Stomach (tissue), 4 donors: ENCODE measurements around the gene TEX48.

Source experiments
- CTCF ChIP-seq, 7 experiments: fragments of 450-650 bp in 4 of 7; fragments of 200-600 bp in 3 of 7; sonication (generic) in 3 of 7; IDR thresholded peaks; one replicate each; pipeline ENCODE4 v1.5.1; 2016 to 2019; ENCODE audit warnings: antibody characterized with exemption in 7 of 7, control low read depth in 2 of 7, mild to moderate bottlenecking in 1 of 7
- EP300 ChIP-seq: sonication (generic); formaldehyde crosslinking; IDR thresholded peaks from one replicate; pipeline ENCODE4 v1.6.1; 2017; ENCODE audit warnings: antibody characterized with exemption
- POLR2A ChIP-seq, 4 donors: fragments of 450-650 bp; IDR thresholded peaks; one replicate each; pipeline ENCODE4 v1.6.1; 2016; ENCODE audit warnings: antibody characterized with exemption in 4 of 4, control low read depth in 2 of 4, mild to moderate bottlenecking in 1 of 4, moderate library complexity in 1 of 4
- POLR2AphosphoS5 ChIP-seq, 3 donors: sonication (generic); formaldehyde crosslinking; IDR thresholded peaks; one replicate each; pipeline ENCODE4 v1.6.1; 2016; ENCODE audit warnings: antibody characterized with exemption in 3 of 3

GRCh38 chr9:114691046-114691955 lies 9.3 kb upstream of the TEX48 start:
- no peak for TF ChIP-seq CTCF (IDR thresholded peaks at IDR 0.05)
- TF ChIP-seq POLR2A (IDR thresholded peaks at IDR 0.05): no peak
- TF ChIP-seq POLR2AphosphoS5 (IDR thresholded peaks at IDR 0.05): no peak
- TF ChIP-seq EP300: no peak
